ENCODE measurements around the gene GSKIP. TPM values are rescaled to one million over a fixed set of nuclear protein-coding genes. Genes with fewer than 3 reads are reported as not detected.

Gene GSKIP, protein sequence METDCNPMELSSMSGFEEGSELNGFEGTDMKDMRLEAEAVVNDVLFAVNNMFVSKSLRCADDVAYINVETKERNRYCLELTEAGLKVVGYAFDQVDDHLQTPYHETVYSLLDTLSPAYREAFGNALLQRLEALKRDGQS
- total RNA-seq, result 100 to 1,000 TPM; 107 to 168 TPM

DNA sequence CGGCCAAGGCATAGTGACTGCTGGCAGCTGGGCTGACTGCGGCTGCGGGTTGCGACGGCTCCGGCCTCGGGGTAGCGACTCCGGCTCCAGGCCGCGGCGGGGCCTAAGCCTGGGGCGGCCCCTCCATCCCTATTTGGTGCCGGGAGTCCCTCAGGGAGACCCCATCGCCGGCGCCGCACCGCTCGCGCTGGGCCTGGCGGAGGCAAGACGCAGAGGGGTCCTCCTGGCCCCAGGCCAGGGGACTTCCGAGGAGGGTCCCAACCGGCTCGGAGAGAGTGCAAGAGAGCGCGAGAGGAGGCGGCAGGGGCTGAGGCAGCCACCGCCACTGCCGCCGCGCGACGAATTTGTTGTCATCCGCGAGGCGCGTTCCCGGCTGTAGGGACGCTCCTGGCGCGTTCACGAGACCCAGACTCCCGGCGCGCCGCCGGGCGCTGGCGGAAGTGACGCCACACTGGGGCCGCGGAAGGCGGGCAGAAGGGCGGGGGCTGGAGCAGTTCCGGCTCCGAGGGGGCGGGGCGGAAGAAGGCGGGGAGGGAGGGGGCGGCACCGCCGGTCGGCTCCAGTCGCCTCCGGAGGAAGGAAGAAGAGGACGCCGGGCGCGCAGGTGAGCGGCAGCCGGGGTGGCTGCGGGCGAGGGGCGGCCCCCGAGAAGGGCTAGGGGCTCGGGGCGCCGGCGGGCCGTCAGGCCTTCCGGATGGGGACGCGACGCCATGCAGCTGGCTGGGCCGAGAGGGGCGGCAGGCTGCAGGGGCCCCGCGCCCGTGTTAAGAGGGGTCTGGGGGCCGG, at the start of gene GSKIP, which contains the start of gene ATG2B:
Gene GSKIP, plus strand, starts transcription at position 562 of the 786 bp plus-strand sequence. CDS start 18,722 bp downstream, outside the sequence.
Gene ATG2B, minus strand, starts transcription at position 377 of the 786 bp plus-strand sequence. Its CDS starts 365 bp downstream, at position 12.
- Histone ChIP-seq H3K36me3 (no peaks in the 10 kb centered on the region), H3K9me3 (no peaks in the 10 kb centered on the region), H3K4me1 (peaks cover 8% of the 10 kb centered on the region), H3K4me3 (peak within 1 kb of the TSS; percentile 78), H3K27me3 (no peaks in the 10 kb centered on the region), H3K27ac (peak within 1 kb of the TSS; percentile 95), H3K9ac (ENCODE audit: low read depth in 2 of 2, low read length in 2 of 2) (peak within 1 kb of the TSS; percentile 95 to 99)
- peak; percentile 97 for DNase-seq
- no peak for TF ChIP-seq CTCF (IDR thresholded peaks at IDR 0.05)
- intact Hi-C loops (cut with DNase I), result loop anchor here (10.0 kb wide), 1 partner anchor 62 kb away; no protein-coding TSS in a partner anchor

- intact Hi-C loops (cut with DNase I), result no loop called here
- Histone ChIP-seq H3K27me3 (no peaks in the 10 kb centered on the region), H3K36me3 (no peaks in the 10 kb centered on the region)
Observed at GRCh38 chr14:96316087-96316486, 47.2 kb upstream of the GSKIP start.

DNA sequence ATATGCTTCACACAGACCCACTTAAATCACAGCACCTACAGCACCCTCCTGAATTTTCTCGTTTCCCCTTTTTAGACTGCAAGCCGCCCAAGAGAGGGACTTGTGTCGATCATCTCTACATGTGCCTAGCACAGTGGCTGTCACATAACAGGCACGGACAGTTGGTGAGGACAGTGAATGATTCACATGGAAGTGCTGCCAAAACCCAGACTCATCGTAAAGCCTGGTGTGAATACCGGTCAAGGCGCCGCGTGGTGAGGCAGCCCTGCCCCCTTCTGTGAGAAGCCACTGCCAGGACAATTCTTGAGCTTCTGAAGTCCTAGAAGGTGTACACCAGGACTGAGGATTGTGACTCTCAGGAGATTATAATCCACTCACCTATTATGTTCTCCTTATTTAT, 44.5 kb upstream of the GSKIP start:
- Histone ChIP-seq H3K4me3 (no peak overlapping the region), H3K9me3 (no peaks in the 10 kb centered on the region), H3K27me3 (no peaks in the 10 kb centered on the region), H3K27ac (no peak overlapping the region), H3K36me3 (no peaks in the 10 kb centered on the region), H3K9ac (ENCODE audit: low read depth in 2 of 2, low read length in 2 of 2) (no peak overlapping the region), H3K4me1 (no peaks in the 10 kb centered on the region)
- TF ChIP-seq CTCF (IDR thresholded peaks at IDR 0.05), result no peak
- intact Hi-C loops (cut with DNase I), result no loop called here
- DNase-seq, result no peak

More at GRCh38 chr14:96316087-96316486, 47.2 kb upstream of the GSKIP start:
- Histone ChIP-seq H3K27ac (no peak overlapping the region), H3K4me3 (no peak overlapping the region), H3K9me3 (no peaks in the 10 kb centered on the region), H3K4me1 (peaks cover 1% of the 10 kb centered on the region), H3K9ac (ENCODE audit: low read depth in 2 of 2, low read length in 2 of 2) (no peak overlapping the region)
- no peak for DNase-seq
- TF ChIP-seq CTCF (IDR thresholded peaks at IDR 0.05), result no peak

DNA sequence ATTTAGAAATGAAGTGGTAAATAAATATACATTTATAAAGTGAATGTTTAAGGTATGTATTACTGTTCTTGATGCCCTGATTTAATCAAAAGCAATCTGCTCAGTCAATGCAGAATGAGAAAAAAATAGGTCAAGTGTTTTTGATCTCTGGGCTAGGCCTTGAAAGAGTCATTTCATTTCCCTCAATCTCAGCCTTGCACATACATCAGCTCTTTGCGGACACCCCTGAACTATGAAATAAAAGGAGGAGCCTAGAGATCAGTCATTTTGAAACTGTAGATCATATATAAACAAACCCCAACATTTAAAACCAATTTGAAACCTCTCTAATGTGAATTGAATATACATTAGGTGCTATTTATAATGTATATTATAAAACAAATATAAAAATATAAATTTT, 42.7 kb upstream of the GSKIP start:
- no peaks in the 10 kb centered on the region for H3K36me3 ChIP-seq
- H3K9ac ChIP-seq (ENCODE audit: low read depth in 2 of 2, low read length in 2 of 2), result no peak overlapping the region
- intact Hi-C loops (cut with DNase I), result no loop called here
- no peak overlapping the region for H3K27ac ChIP-seq
- no peaks in the 10 kb centered on the region for H3K4me1 ChIP-seq
- no peak for DNase-seq
- no peaks in the 10 kb centered on the region for H3K9me3 ChIP-seq
- H3K27me3 ChIP-seq, result no peaks in the 10 kb centered on the region
- TF ChIP-seq CTCF (IDR thresholded peaks at IDR 0.05), result no peak
- no peak overlapping the region for H3K4me3 ChIP-seq

GRCh38 chr14:96324219-96324618, 39.1 kb upstream of the GSKIP start:
- intact Hi-C loops (cut with DNase I), result no loop called here
- H3K27ac ChIP-seq, result no peak overlapping the region
- no peaks in the 10 kb centered on the region for H3K4me1 ChIP-seq
- no peaks in the 10 kb centered on the region for H3K27me3 ChIP-seq
- no peaks in the 10 kb centered on the region for H3K9me3 ChIP-seq
- H3K9ac ChIP-seq (ENCODE audit: low read depth in 2 of 2, low read length in 2 of 2), result no peak overlapping the region
- H3K4me3 ChIP-seq, result no peak overlapping the region
- TF ChIP-seq CTCF (IDR thresholded peaks at IDR 0.05), result no peak
- DNase-seq, result no peak
- no peaks in the 10 kb centered on the region for H3K36me3 ChIP-seq

All from colonic mucosa (tissue), 4 donors.